Stimulated activated effector memory CD8-positive, alpha-beta T cell treated with anti-CD3 and anti-CD28 coated beads, Interleukin-12 subunit alpha, Interleukin-12 subunit beta, amount 100 ng/mL, for 72 hours (primary cell): Measurements from ENCODE around the gene ARHGAP40.
A peak's percentile ranks its signal among the peaks of the same experiment; 100 is the strongest.

Experiments used
- ATAC-seq: fragments of 150-1000 bp; cut with Tn5 transposase; 2 replicates; pipeline ENCODE4 v1.10.0; 2021
- DNase-seq, 2 donors: peaks; one replicate each; pipeline ENCODE4 v3.0.0; 2021 to 2022; ENCODE audit warnings: low spot score in 2 of 2
- H3K27ac Mint-ChIP-seq: one replicate; pipeline ENCODE4 v1.8.0; 2022; ENCODE audit warnings: mild to moderate bottlenecking, mixed read lengths
- H3K36me3 Mint-ChIP-seq: one replicate; pipeline ENCODE4 v1.8.0; 2022; ENCODE audit warnings: mild to moderate bottlenecking, mixed read lengths
- H3K4me1 Mint-ChIP-seq: one replicate; pipeline ENCODE4 v1.8.0; 2022; ENCODE audit warnings: mixed read lengths
- H3K4me3 Mint-ChIP-seq: one replicate; pipeline ENCODE4 v1.8.0; 2022; ENCODE audit warnings: mild to moderate bottlenecking, mixed read lengths
- H3K9me3 Mint-ChIP-seq: one replicate; pipeline ENCODE4 v1.8.0; 2022; ENCODE audit warnings: mixed read lengths

Gene ARHGAP40

GRCh38 chr20:38625896-38626295 lies 24.3 kb downstream of the ARHGAP40 start:
- H3K4me1 Mint-ChIP-seq = no peaks in the 10 kb centered on the region
- no peaks in the 10 kb centered on the region for H3K36me3 Mint-ChIP-seq
- no peaks in the 10 kb centered on the region for H3K9me3 Mint-ChIP-seq
- DNase-seq (no peak), ATAC-seq (no peak)
- H3K4me3 Mint-ChIP-seq = no peak overlapping the region
- no peak overlapping the region for H3K27ac Mint-ChIP-seq

GRCh38 chr20:38626921-38627659 lies 25.5 kb downstream of the ARHGAP40 start:
- ATAC-seq (no peak), DNase-seq (no peak)
- no peaks in the 10 kb centered on the region for H3K36me3 Mint-ChIP-seq
- no peak overlapping the region for H3K4me3 Mint-ChIP-seq
- H3K27ac Mint-ChIP-seq = no peak overlapping the region
- no peaks in the 10 kb centered on the region for H3K4me1 Mint-ChIP-seq
- H3K9me3 Mint-ChIP-seq = no peaks in the 10 kb centered on the region

- peaks cover 6% of the 10 kb centered on the region for H3K4me1 Mint-ChIP-seq
- no peak overlapping the region for H3K27ac Mint-ChIP-seq
- ATAC-seq = no peak
- H3K9me3 Mint-ChIP-seq = no peaks in the 10 kb centered on the region
- no peak overlapping the region for H3K4me3 Mint-ChIP-seq
- H3K36me3 Mint-ChIP-seq = no peaks in the 10 kb centered on the region
- no peak for DNase-seq
Measured at GRCh38 chr20:38628580-38629470, 27.2 kb downstream of the ARHGAP40 start.

- peaks cover 7% of the 10 kb centered on the region for H3K4me1 Mint-ChIP-seq
- no peaks in the 10 kb centered on the region for H3K36me3 Mint-ChIP-seq
- H3K9me3 Mint-ChIP-seq = no peaks in the 10 kb centered on the region
- H3K27ac Mint-ChIP-seq = no peak overlapping the region
- DNase-seq (no peak), ATAC-seq (no peak)
- no peak overlapping the region for H3K4me3 Mint-ChIP-seq
Measured at GRCh38 chr20:38629979-38630378, 28.4 kb downstream of the ARHGAP40 start.

GRCh38 chr20:38630727-38631126 lies 29.1 kb downstream of the ARHGAP40 start:
- Mint-ChIP-seq H3K27ac (peak overlapping the region; percentile 11), H3K9me3 (no peaks in the 10 kb centered on the region), H3K4me3 (no peak overlapping the region), H3K4me1 (peaks cover 7% of the 10 kb centered on the region), H3K36me3 (no peaks in the 10 kb centered on the region)
- ATAC-seq (no peak), DNase-seq (no peak)

- Mint-ChIP-seq H3K9me3 (no peaks in the 10 kb centered on the region), H3K36me3 (no peaks in the 10 kb centered on the region), H3K4me1 (peaks cover 7% of the 10 kb centered on the region), H3K4me3 (no peak overlapping the region), H3K27ac (no peak overlapping the region)
- DNase-seq = no peak
- ATAC-seq = no peak
Measured at GRCh38 chr20:38631155-38632022, 29.8 kb downstream of the ARHGAP40 start.

GRCh38 chr20:38633577-38634093 lies 32.0 kb downstream of the ARHGAP40 start:
- peak; percentile 59 to 82 for DNase-seq
- Mint-ChIP-seq H3K9me3 (no peaks in the 10 kb centered on the region), H3K4me3 (no peak overlapping the region), H3K36me3 (no peaks in the 10 kb centered on the region), H3K27ac (no peak overlapping the region), H3K4me1 (peaks cover 7% of the 10 kb centered on the region)
- peak; percentile 84 for ATAC-seq

- no peak for ATAC-seq
- H3K4me3 Mint-ChIP-seq = no peak overlapping the region
- peaks cover 7% of the 10 kb centered on the region for H3K4me1 Mint-ChIP-seq
- no peak for DNase-seq
- H3K27ac Mint-ChIP-seq = no peak overlapping the region
- H3K9me3 Mint-ChIP-seq = no peaks in the 10 kb centered on the region
- no peaks in the 10 kb centered on the region for H3K36me3 Mint-ChIP-seq
Measured at GRCh38 chr20:38635721-38636288, 34.2 kb downstream of the ARHGAP40 start.

- Mint-ChIP-seq H3K27ac (no peak overlapping the region), H3K36me3 (no peaks in the 10 kb centered on the region), H3K4me1 (no peaks in the 10 kb centered on the region), H3K4me3 (no peak overlapping the region), H3K9me3 (no peaks in the 10 kb centered on the region)
- ATAC-seq (no peak), DNase-seq (no peak)
Measured at GRCh38 chr20:38640521-38640920, 38.9 kb downstream of the ARHGAP40 start.

GRCh38 chr20:38642498-38642897 lies 40.9 kb downstream of the ARHGAP40 start:
- Mint-ChIP-seq H3K4me3 (no peak overlapping the region), H3K9me3 (no peaks in the 10 kb centered on the region), H3K4me1 (peaks cover 13% of the 10 kb centered on the region), H3K27ac (no peak overlapping the region), H3K36me3 (peaks cover 6% of the 10 kb centered on the region)
- ATAC-seq (no peak), DNase-seq (no peak)

GRCh38 chr20:38644588-38645260 lies 43.1 kb downstream of the ARHGAP40 start:
- Mint-ChIP-seq H3K9me3 (no peaks in the 10 kb centered on the region), H3K36me3 (peaks cover 6% of the 10 kb centered on the region), H3K4me3 (no peak overlapping the region), H3K4me1 (peaks cover 13% of the 10 kb centered on the region), H3K27ac (no peak overlapping the region)
- no peak for DNase-seq
- ATAC-seq = no peak

GRCh38 chr20:38645351-38645750 lies 43.7 kb downstream of the ARHGAP40 start:
- no peak overlapping the region for H3K27ac Mint-ChIP-seq
- peak overlapping the region; percentile 67 for H3K4me3 Mint-ChIP-seq
- H3K4me1 Mint-ChIP-seq = peaks cover 13% of the 10 kb centered on the region
- no peak for DNase-seq
- H3K9me3 Mint-ChIP-seq = no peaks in the 10 kb centered on the region
- no peak for ATAC-seq
- peaks cover 6% of the 10 kb centered on the region for H3K36me3 Mint-ChIP-seq

- DNase-seq (peak; percentile 96), ATAC-seq (peak; percentile 92)
- Mint-ChIP-seq H3K4me3 (peak overlapping the region; percentile 67), H3K36me3 (peaks cover 6% of the 10 kb centered on the region), H3K4me1 (peaks cover 13% of the 10 kb centered on the region), H3K27ac (peak overlapping the region; percentile 74), H3K9me3 (no peaks in the 10 kb centered on the region)
Measured at GRCh38 chr20:38645980-38646858, 44.6 kb downstream of the ARHGAP40 start.
